Adrenal gland (tissue), 5 donors: Measurements from ENCODE around the gene ASXL2.

Experiments used
- POLR2A ChIP-seq, 2 donors: fragments of 450-650 bp; IDR thresholded peaks; one replicate each; pipeline ENCODE4 v1.6.1; 2017; ENCODE audit warnings: antibody characterized with exemption in 2 of 2, mild to moderate bottlenecking in 2 of 2, moderate library complexity in 1 of 2
- TF ChIP-seq, protein P1 (sequence below), 6 experiments: fragments of 450-650 bp in 4 of 6; fragments of 200-600 bp in 2 of 6; sonication (generic) in 1 of 6; IDR thresholded peaks; 1 replicate in 5 of 6; 2 replicates in 1 of 6; pipeline versions ENCODE4 v1.5.1 to v1.8.0; 2016 to 2021; ENCODE audit warnings: antibody characterized with exemption in 6 of 6, mild to moderate bottlenecking in 2 of 6, moderate library complexity in 1 of 6
- donor health status: DM: no; HTN: no; CAD: no.

DNA sequence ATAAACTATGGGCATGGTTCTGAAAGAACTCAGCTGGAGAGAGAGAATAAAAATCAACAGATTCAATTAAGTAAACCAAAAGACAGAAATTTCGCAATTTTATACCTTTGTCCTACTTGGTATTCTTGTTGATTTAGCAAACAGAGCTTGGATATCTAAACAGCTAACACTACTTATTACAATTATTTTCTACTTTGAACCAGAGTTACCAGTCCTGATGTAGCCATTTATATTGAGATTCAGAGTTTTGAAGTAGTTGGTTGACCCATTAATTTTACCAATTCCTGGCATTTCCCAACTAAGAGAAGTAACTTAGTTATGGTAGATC, 48.9 kb downstream of the ASXL2 start:
- TF ChIP-seq, protein P1, sequence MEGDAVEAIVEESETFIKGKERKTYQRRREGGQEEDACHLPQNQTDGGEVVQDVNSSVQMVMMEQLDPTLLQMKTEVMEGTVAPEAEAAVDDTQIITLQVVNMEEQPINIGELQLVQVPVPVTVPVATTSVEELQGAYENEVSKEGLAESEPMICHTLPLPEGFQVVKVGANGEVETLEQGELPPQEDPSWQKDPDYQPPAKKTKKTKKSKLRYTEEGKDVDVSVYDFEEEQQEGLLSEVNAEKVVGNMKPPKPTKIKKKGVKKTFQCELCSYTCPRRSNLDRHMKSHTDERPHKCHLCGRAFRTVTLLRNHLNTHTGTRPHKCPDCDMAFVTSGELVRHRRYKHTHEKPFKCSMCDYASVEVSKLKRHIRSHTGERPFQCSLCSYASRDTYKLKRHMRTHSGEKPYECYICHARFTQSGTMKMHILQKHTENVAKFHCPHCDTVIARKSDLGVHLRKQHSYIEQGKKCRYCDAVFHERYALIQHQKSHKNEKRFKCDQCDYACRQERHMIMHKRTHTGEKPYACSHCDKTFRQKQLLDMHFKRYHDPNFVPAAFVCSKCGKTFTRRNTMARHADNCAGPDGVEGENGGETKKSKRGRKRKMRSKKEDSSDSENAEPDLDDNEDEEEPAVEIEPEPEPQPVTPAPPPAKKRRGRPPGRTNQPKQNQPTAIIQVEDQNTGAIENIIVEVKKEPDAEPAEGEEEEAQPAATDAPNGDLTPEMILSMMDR (IDR thresholded peaks at IDR 0.05), result no peak
- TF ChIP-seq POLR2A (IDR thresholded peaks at IDR 0.05), result no peak
